T1000 (cell line): ENCODE data around the gene RNF4.

Experiments used
- DNase-seq: peaks from one replicate; lab custom pipeline; 2025; ENCODE audit warnings: mixed read lengths; lab: John Stamatoyannopoulos, UW

Gene RNF4

DNA sequence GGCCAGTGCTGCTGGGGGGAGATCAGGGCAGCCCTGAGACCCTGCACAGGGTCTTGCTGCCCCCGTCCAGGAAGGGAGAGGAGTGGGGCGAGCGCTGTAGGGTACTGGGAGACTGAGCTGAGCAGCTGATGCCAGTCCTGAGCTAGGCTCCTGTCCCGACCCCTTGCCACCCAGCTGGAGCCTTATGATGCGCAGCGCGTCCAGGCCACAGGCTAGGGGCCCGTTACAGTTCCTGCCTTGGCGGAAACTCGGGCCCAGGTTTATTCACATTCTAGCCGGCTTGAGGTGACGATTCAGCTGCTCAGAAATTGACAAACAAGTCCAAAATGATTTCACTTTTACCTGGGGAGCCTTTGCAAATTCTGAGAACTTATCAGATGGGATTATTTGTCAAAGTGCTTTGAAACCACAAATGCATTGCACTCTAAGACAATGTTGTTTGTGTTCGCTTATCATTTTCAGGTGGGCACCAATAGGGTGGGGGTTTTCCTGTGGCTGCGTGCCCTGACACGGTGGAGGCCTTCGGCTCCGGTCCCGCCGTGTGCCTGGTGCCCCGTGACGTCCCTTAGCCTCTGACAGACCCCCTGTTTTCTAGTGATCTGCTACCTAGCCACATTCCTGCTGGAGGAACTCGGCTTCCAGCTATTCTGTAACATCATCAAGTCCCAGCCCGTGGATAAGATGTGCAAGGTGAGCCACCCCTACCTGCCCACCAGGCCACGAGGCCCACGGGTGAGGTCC, 31.3 kb upstream of the RNF4 start:
- DNase-seq: no peak

DNA sequence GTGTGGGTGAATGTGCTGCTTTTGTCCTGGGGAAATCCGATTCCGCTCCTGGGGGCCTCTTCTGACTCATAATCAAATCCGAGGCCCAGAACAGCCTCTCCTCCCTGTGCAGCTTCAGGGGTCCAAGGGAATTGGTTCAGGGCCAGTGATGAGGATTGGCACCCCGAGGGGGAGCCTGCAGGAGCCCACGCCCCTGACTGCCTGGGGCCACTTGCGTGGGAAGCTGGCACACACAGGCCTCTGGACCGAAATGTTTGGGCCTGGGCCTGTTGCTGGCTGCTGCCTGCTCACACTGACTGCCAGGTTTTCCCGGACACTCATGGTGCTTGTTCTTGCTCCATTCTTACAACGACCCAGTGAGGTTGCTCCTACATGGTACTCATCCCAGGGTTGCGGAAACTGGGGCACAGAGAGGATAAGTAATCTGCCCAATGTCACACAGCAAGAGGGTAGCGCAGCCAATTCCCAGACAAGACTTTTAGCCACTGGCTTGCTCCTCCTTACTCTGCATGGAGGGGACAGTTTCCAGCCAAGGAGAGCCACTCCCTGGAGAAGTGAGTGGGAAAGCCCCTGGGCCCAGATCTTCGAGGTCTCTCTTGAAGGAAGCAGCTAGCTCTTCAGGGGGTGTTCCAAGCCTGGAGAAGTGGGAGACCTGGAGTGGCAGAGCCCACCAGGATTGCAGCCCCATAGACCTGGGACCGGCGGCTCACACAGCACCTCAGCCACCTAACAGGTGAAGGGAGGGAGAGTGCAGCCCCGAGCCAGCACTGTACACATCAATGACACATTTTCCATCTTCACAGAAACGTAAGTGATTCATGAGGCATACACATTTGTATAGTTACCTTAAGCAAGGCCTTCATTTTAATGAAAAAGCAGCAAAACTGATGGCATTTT, 29.8 kb upstream of the RNF4 start:
- no peak for DNase-seq

DNA sequence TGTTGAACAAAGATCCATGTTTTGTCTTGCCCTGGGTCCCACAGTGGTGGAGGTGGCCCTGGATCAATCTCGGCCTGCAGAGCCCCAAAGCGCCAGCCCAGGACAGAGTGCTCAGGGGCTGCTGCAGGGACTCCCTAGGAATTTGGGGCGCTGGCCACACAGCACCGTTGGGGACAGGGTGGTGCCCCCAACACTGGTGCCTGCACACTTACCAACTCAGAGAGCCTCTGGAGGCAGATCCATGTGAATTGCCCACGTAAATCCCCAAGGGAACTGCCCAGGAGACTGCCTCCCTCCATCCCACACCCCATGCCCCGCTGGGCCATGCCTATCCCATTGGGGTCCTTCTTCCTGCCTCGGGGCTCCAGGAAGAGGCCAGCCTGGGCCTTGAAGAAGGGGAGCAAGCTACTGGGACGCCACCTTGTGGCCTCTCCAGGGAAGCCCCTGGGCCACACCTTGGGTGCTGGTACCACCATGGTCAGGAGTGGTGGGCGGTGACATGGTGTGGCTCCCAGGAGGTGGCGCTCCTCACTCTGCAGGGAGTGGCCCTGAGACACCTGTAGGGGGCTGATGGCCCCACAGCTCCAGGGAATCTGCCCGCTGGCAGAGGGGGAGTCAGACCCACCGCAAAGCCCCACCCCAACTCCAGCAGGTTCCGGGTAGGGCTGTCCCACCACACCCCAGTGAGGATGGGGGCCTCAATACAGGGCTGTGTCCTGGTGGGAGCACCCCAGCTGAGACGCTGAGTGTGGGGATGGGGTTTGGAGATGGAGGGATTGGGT, 27.3 kb upstream of the RNF4 start:
- no peak for DNase-seq

DNA sequence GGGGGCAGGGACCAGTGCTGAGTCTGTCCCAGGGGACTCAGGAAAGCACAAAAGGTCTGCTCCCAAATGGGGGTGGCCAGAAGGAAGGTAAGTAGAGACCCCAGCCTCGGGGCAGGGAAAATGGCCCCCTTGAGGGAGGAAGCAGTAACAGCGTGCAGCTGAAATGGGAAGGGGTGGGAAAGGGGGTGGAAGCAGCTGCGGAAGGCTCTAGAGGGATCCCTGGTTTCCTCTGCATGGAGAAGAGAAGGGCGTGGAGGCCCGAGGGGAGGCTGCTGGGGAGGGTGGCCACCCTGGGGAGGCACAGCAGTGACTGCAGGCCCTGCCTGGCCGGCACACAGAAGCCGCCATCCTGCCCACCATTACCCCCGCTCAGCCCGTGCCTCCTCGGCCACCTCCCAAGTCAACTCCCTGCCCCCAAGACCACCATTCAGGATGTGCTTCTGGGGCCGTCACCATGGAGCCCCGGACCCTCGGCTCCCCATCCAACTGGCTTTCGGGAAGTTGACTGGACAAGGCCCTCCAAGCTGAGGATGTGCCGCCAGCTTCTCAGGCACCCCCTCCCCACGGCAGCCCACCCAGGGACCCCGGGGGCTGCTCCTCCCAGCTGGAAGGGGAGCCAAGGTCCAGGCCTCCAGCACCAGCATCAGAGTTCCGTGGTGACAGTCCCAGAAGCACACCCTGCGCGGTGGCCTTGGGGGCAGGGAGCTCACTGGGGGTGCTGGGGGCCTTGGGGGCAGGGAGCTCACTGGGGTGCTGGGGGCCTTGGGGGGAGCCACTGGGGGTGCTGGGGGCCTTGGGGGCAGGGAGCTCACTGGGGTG, 26.5 kb upstream of the RNF4 start:
- no peak for DNase-seq

DNA sequence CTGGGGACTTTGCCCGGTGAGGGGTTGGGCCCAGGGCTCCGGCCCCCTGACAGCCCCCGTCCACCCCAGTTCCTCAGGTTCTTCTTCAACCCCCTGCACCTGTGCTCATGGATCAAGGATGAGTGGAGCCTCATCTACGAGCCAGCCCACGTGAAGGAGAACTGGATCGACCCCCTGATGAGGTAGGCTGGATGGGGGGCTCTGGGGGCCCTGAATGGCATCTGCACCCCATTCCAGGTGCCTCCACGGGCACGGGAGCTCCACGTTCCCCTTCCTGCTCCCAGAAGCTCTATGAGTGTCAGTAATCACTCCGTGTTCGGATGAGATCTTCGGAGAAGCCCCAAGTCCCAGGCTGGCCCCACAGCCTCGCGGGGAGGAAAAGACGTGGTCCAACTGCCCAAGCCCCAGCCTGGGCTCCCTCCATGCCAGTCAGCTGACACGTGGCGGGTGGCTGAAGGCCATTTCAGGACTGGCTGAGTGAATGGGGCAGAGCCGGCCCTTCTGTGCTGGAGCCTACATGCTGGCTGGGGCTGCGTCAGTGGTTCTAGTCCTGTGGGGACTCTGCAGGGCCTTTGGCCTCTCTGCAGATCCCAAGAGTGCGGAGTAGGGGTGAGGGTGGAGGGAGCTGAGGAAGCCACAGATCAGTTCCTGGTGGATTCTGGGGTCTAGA, 25.7 kb upstream of the RNF4 start:
- no peak for DNase-seq

DNA sequence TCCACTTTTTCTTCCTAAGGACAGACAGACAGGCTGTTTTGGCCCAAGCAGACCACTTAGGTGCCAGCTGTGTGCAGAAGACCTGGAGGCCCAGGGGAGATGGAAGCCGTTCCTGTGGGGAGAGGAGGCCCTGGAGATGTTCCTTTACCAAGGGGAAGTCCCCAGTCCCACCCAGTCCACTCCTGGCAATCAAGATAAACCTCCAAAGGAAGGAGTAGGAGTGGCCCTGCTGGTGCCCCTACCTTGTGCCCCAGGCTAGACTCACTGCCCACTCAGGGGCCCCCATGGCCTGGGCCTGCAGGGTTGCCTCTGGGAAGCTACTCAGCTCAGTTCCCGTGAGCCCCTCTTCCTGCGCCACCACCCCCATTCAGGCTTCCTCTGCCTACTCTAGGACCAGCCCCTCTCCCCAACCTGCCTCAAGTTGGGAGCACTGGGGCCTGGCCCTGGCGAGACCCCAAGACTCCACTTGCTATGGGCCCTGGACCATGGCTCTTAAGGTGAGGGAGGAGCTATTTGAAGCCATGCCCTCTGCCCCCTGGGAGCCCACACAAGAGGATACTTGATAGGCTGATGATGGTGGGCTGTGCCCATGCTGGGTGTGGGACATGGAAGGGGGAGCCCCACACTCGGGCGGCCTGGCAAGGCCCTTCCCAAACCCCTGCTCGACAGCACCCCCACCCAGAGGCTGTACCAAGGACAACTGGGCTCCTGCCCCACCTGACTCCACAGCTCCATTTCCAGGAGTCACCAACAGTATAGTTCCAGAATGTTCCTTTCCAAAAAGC, 24.8 kb upstream of the RNF4 start:
- DNase-seq: no peak

DNA sequence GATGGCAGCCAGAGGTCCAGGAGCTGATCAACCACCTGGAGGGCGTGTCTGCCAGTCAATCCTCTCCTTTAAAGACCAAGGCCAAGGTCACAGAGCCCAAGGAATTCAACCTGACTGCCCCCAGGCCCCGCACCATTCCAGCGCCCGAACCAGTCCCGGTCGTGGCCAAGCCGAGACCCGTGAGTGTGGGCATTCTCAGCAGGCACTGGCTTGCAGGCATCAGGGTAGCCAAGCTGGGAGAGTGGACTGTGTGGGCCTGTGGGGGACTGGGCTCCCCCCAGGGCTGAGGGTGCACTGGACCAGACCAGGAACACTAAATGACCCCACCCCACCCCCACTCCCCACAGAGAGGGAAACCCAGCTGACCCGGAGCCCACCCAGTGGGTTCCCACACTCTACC, 23.8 kb upstream of the RNF4 start:
- no peak for DNase-seq

DNA sequence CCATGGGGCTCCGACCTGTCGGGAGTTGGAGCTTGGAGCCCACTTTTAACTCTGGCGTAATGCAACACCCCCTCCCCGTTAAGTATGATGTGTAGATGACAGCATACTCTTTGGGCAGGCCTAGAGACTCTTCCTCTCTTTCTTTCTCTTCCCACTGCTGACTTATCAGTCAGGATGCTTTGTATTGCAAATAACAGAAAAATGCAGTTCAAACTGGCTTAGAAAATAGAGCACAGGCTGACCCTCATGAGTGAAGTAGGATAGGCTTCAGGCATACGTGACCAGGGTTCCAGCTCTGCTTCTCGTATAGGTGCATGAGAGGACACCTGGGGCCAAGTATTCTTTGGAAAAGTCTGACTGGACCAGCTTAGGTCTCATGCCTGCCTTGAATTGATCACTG, 23.3 kb upstream of the RNF4 start:
- no peak for DNase-seq

DNA sequence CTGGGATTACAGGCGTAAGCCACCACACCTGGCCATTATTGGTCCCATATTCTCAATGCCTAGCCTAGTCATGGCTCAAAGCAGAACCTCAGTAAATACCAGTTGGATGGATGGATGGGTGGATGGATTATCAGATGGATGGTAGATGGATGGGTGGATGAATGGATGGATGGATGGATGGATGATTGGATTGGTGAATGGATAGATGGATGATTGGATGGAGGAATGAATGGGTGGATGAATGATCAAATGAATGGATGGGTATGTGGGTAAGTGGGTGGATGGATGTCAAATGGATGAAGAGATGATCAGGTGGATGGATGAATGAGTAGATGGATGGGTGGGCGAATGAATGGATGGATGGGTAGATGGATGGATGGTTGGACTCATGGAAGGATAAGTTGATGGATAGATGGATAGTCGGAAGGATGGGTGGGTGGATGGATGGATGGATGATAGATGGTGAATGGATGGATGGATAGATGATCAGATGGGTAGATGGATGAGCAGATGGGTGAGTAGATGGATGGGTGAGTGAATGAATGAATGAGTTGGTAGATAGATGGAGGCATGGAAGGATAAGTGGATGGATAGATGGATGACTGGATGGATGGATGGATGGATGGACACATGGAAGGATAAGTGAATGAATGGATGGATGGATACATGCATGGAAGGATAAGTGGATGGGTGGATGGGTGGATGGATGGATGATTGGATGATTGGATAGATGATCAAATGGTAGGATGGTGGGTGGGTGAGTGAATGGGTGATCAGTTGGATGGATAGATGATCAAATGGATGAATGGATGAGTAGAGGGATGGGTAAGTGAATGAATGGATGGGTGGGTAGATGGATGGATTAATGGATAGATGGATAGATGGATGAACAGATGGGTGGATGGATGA, 22.0 kb upstream of the RNF4 start:
- no peak for DNase-seq

DNA sequence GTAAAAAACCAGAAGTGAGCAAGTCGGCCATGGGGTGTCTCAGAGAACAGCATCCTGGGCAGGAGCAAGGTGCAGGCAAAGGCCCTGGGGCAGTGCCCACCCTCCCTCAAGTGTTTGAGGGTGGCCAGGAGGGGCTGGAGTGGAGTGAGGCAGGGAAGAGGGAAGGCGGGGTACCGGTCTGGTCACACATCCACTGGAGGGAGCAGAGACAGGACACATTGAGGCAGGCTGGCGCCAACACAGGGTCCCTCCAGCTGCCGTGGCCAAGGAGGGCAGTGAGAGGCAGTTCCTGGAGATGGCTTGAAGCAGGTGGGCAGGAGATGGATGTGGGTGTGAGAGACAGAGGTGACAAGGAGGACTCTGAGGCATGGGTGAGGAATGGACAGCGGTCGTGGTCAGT, 20.3 kb upstream of the RNF4 start:
- no peak for DNase-seq

DNA sequence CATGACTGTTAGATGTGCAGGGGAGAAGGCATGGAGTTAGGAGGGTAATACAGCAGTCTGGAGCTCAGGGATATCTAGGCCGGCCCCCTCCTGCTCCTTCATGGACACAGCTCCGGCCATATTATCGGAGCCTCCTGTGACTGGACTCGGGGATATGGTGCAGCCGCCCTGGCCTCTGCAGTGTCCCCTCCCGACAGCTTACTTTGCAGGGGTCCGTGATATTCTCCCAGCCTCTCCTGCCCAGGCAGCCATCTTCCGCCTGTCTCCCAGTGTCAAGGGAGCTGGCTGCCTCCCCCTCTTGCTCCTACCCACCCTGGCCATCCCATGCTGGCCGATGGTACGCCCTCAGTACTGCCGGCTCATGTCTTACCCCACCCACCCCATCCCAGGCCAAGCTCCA, 19.9 kb upstream of the RNF4 start:
- no peak for DNase-seq

DNA sequence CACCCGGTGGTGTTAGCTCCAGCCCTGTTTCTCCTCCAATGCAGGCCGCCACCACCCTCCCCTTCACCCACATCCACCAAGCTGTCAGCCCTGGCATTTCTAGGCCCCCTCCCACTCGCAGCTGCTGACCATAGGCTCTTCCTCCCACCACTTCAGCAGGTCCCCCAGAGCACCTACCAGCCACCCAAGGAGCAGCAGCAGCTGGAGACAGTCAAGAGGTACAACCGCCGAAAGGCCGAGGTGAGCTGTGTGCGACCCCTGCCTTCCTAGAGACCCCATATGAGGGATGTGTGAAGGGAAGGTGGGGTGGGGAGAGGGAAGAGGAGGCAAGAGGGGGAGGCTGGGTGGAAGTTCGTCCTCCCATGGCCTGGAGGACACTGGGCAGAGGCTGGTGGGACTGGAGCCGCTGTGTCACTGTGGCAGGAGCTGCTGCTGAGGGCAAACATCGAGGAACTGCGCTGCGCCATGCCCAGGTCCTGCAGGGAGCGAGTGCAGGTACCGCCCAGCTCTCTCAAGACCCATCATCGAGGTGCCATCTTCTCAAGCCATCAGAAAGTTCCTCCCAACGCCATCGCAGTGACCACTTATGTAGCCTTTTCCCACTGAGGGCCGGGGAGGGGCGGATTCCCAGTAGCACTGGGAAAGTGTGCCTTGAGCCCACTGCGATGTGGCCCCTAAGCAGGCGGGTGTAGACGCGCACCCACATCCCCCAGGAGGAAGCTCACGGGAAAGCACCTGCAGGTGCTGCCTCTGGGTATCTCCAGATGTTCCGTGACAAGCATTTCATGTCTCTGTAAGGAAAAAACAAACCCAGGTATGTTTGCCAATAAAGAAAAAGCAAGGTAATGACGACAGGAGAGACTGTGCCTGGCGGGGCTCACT, 19.2 kb upstream of the RNF4 start:
- no peak for DNase-seq

DNA sequence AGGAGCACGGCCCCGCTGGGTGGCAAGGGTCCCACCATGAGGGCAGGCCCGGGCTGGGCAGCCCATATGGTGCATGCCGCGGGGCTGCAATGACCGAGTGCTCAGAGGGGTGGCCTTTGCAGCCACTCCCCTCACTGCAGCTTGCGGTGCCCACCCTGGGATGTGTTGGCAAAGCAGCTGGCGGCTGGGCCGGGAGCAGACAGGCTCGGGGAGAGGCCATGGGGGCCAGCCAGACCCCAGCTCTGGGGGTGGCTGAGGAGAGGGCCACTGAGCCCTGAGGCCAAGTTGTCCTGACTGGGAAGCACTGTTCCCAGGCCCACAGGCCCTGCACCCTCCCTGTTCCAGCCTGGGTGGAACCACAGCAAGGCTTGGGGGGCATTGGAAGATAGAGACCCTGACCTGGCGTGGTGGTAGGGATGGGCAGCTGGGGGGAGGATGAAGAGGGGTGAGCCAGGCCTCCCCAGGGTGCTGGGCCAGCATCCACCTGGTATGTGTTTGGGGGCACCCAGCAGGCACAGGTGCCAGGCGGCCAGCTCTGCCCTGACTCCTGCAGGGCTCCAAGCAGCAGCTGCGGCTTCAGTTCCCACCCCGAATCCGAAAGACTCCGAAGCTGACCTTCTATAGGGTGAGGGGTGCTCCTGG, 18.4 kb upstream of the RNF4 start:
- DNase-seq: no peak

DNA sequence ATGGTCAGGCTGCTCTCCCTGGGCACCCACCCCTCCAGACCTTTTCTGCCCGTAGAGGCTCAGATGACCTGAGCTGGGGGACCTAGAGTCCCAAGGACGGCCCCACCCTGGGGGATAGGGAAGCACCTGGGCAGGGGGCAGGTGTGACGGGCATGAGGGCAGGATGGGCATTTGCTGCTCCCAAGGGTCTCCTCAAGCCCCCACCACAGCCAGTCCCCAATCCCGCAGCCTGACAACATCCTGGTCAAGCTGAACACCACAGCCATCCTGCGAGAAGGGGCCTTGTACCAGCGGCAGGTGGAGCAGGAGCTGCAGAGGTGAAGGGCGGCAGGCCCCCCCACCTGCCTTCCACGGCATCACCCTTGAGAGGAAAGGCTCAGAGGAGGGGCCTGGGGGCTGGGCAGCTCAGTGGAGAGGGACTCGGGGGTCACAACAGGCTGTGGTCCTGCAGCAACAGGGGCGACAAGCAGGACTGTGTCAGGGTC, 17.8 kb upstream of the RNF4 start:
- no peak for DNase-seq

DNA sequence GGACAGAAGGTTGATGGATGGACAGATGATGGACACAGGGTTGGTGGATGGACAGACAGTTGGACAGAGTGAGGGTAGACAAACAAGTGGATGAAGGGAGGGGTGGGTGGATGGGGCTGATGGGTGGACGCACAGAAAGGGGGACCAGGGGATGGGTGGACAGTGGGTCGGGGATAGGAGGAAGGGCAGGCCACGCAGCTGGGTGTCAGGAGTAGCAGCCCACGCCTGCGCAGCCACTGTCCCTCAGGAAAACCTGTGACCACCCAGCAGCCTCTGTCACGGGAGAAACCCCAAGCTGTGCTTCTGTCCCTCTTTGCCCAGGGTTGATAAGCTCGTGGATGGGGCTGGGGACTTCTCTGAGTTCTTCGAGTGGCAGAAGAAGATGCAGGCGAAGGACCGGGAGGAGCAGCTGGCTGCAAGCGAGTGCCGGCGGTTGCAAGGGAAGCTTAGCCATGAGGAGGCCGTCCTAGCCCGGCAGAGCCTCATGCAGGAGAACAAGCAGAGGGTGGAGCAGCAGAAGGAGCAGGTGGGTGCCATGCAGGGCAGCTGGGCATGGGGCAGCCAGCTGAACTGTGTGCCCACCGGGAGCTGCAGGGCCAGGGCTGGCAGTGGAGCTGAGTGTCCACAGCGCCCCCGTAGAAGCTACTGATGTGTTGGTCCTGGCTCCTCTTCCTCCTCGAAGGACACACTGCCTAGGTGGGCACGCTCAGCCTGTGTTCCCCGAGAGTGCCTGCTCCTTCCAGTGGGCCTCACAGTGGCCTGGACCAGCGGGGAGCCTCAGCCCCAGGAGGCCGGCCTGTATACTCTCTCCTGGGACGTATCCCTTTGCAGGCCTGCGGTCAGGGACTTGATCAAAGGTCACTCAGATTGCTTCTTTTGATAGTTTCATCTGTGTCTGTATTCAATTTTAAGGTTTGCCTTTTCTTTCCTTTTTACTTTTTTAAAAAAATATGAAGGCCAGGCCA, 16.8 kb upstream of the RNF4 start:
- DNase-seq: no peak
